ENCODE data around the gene DCANP1.
A peak's percentile ranks its signal among the peaks of the same experiment; 100 is the strongest.
"Not testable (repeated sequence)": the region's sequence is repeated elsewhere in the genome, so short reads cannot be mapped to it uniquely, and the experiment has no call there.

The DCANP1 gene, protein sequence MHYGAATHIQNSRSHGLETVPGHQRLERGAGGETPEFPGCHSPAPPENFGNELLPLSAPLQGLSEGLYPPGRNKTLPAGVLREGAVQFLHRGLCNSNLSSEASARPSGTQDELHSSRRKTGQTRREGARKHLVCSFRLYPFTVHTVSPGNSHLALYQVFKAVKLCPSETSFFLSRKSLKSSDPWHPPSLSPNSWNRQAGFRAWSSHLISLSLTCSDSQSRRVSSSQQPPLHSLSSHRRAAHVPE

DNA sequence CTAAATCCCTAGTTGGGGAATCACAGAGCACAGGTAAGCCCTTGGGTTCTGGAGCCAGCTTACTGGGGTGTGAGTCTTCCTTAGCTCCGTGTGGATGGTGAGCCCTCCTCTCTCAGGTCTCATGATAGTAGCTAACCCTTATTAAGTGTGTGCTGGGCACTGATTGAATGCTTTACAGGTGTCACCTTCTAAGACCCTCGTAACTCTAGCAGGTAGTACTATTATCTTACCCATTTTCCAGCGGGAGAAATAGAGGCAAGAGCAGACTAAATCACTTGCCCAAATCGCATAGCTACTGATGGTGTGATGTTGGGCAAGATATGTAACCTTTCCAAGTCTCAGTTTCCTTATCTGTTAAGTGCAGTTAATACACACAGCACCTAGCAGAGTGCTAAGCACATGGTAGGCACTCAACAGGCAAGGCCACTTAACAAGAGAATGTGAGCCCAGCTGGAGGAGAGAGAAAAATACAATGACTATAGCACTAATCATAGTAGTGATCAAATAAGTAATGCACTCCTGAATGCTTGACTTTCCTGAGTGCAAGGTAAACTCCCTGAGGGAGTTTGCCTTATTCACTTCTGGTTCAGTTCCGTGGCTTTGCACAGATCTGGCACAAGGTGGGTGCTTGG lies at the start of gene DCANP1:
DCANP1 (minus strand) TSS at position 51 of the 632 bp plus-strand sequence. CDS start 240 bp downstream, outside the sequence.
- no peak for DNase-seq (ENCODE audit: low read depth)

DNA sequence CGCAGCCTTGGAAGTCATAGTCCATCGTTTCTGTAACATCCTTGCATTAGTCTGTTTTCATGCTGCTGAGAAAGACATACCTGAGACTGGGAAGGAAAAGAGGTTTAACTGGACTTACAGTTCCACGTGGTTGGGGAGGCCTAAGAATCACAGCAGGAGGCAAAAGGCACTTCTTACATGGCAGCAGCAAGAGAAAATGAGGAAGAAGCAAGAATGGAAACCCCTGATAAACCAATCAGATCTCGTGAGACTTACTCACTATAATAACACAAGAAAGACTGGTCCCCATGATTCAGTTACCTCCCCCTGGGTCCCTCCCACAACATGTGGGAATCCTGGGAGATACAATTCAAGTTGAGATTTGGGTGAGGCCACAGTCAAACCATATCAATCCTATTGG lies 48.4 kb upstream of the DCANP1 start:
- DNase-seq (ENCODE audit: low read depth) = not testable (repeated sequence)

DNA sequence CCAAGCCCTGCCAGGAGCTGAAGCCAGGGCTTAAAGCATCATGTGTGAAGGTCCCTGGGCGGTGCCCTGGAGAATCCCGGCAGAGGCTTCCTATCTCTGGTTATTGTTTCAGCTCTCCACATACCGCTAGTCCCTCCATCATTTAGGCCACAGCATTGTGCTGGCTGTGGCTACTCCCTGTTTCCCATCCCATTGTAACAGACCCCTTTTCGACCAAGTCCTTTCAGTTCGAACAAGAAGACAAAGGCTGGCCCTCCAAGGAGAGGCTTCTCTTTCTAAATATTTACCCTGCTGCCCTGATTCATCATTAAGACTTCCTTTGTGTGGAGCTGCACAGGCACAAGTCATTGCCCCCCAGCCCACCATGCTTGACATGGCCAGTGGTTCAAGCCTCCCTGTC lies 47.0 kb upstream of the DCANP1 start:
- DNase-seq (ENCODE audit: low read depth) = no peak

DNA sequence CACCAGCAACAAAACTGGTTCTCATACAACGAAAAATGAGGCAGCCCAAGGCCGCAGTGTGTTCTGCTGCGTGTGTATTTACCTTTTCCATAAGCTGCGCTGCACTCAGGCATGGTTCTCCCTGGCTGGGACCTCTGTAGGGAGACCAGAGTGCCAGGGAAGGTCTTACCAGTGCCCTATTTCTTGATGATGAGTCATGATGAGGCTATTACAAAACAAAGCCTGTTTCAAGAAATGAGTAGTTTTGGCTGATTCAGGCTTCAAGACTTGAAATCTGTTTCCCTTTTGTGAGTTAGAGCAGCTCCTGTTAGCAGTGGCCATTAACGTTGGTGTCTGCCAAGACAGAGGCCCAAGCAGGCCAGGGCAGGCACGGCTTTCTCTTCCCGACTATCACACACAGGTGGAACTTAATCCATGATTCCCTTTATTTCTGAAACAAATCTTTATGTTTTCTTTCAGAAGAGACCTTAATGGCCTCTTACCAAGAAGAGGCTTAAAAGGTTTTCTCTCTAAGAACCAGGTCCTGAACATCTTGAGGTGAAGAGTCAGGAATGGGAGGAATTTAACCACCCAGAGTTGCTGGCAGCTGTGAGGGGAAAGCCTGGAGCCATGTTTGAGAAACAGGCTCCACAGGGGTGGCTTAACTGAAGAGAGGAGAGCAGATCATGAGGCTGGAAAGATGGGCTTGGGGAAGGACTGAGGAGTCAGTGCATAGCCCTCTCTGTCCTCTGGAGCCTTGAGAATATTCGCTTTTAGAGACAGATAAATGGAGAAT lies 46.4 kb upstream of the DCANP1 start:
- DNase-seq (ENCODE audit: low read depth) = peak; percentile 92

DNA sequence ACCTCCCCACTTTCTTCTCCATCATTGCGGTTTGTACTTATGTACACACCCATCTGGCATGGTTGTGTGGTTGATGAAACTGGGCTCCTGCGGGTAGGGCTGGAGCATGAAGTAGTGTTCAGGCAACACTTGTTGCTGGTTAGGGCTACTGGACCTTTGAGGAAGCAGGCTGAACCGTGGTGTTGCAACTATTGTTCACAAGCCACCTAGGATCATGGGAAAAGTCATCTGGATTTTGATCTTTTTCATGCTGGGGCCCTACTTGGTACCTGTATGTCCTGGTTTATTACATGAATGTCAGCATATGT lies 45.1 kb upstream of the DCANP1 start:
- DNase-seq (ENCODE audit: low read depth) = no peak

DNA sequence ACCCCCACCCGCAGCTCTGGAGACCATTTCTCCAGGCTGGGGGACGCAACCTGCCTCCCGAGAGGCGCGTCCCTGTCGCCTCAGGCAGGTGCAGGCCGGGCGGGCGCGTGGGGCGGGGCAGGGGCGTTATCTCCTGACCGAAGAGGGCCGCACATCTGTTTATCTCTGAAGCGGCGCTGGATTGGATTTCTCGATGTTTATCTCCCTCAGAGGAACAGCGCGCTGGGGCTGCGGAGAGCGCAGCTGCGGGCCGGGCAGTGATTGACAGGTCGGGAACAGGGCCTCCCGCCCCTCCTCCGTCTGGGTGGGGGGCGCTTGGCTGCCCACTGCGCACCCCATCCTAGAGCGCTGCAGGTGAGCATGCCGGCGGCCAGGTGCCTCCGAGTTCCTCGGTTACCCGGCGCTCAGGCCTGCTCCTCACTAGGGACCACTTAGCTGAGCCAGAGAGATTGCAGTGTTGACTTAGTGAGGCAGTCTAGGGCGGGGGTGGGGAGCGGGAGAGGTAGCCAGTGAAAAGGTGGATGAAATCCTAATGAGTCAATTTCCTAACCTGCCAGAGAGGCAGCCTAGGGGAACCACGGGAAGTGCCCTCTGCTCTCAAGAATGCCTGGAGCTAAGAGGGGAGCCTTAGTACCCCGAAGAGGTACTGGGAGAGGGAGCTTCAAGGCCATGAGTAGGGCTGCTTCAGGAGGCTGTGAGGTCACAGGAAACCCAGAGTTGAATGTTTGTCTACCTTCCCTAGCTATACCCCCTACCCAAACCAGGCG lies 44.6 kb upstream of the DCANP1 start:
- DNase-seq (ENCODE audit: low read depth) = no peak

DNA sequence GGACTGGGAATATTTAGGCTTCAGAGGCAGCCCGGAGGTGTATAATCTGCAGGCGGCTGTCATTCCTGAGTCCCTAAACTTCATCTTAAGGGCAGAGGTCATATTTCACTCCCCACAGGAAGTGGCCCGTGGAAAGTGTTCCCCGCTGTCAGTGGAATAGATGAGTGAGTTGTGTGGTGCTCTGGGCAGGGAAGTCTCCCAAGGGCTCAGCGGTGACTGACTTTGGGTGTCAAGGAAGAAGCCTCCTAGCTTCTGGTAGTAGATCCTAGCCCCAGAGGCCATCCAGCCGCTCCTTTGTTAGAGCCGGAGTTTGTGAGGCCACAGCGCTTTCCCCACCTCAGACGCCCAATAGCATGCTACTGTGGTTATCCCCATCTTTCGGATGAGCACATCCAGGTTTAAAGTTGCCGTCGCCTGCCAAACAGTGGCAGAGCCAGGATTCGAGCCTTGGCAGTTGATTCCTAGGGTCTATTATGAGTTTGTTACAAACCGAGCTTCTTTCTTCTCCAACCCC lies 43.9 kb upstream of the DCANP1 start:
- no peak for DNase-seq (ENCODE audit: low read depth)

DNA sequence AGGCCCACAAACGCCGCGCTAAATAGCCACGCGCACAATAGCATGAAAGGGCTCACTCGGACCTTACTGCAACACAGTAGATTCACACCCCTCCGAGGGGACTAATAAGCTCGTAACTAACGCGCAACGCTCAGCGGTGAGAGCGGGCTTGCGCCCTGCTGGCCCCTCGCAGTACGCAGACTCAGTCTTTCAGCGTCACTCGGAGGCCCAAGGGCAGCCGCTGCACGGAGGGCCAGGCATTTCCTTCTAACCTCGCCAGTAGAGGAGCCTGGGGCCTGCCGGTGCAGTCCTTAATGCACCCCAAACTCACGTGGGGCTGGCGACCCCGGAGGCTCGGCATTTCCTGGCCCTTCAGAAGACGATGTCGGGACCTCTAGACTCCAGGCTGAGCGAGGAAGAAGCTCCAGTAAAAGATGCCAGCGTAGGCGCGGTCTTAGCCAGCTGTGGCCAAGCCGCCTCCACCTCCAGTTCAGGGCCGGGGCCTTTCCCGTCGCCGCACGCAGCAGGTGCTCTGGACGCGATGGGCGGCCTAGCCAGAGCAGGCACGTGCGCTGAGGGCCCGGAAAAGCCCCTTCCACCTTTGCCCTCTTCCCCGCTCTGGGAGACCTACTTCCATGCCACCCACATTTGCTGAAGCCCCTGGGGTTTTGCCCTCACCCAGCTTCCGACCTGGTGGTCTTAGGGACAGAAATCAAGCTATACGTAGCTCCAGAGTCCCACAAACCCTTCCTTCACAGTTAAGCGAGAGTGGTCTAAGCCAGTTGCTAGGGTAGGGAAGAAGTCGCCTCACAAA lies 43.3 kb upstream of the DCANP1 start:
- no peak for DNase-seq (ENCODE audit: low read depth)

DNA sequence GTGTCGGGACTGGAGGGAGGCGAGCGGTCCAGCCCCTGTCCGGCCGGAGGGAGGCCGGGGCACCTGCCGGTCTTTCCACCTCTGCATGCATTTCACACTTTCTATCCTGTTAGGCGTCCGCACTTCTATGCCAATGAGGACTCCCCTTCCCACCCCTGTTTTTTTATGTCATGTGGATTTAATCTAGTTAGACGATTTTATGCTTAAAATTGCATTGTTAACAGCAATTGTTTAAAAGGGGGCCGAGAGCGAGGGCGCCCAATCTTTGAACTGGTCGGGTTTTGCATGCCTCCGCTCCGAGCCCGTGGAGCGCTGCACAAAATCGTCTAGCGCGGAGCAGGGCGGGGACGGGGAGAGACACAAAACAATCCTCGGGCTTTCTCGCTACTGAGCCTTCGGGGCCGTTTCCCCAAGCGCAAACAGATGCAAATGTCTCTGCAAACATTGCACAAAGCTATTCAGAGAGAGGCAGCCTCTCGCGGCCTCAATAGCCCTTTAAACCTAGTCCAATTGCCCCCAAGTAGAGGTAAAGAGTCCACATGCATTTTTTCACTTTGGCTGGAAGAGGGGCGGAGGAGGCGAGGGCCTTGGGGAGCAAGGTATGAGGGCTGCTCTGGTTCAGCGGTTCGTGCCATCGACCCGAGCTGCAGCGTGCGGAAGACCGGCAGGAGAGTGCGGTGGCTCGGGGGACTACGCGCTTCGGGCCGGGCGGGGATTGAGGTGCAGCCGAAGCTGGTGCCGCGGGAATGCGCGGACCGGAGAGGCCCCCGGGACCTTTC lies 42.5 kb upstream of the DCANP1 start:
- no peak for DNase-seq (ENCODE audit: low read depth)

DNA sequence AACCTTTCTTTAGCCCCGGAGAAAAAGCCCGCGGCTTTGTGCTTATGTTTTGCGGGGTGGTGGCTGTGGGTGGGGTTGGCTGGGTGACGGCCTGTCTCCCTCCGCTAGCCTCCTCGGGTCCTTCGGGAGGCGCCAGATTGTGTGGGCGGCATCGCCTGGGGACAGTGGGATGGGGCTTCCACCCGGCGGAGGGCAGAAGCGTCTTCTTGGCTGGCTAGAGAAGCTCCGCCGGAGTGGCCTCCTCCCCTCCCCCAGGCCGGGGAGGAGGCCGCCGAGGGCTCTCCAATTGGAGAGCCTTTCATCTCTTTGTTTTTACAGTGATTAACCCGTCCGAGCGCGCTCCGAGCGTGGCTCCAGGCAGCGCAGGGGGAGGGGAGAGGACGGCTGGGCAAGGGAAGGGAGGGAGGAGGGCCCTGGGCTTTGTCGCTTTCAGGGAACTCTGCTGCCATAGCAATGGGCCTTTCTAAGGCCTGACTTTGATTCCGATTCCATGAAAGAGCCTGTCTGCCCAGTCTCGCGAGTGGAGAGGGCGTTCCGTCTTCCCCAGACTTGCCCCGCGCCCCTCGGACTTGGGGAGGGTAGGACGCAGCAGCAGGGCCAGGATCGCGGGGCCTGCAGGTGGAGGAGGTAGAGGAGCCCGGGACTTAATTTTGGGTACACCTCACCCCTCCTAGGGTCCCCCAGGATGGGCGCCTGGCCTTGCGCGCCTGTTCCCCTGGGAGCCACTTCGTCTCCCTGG lies 41.7 kb upstream of the DCANP1 start:
- peak; percentile 69 for DNase-seq (ENCODE audit: low read depth)

DNA sequence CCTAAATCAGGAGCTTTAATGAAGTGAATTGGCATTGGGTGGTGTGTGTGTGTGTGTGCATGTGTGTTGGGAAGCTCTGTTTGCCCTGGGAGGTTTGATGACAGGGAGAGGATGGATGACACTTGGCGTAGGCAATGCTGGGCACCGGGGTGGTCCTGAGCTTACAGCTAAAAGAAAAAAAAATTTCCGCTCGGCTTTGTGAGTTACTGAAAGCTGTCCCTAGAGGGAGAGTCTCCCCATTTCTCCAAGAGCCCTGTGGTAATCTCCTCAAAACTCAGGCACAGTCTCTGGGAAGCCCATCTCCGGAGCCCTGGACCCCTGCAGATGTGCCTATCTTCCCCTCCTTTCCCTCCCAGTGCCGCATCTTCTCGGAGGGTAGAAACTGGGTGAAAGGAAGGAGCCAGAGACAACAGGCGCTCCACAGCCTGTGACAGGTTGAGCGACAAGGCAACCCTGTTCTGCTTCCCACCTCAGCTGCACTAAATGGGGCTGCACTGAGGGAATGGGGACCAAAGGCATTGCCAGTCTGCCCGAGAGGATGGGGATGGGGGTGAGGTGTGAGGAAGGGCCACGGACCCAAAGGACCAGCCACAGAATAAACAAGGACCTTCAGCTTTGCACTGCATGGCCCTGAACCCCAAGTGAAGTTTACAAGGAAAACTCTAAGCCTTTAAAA lies 40.8 kb upstream of the DCANP1 start:
- DNase-seq (ENCODE audit: low read depth) = no peak

DNA sequence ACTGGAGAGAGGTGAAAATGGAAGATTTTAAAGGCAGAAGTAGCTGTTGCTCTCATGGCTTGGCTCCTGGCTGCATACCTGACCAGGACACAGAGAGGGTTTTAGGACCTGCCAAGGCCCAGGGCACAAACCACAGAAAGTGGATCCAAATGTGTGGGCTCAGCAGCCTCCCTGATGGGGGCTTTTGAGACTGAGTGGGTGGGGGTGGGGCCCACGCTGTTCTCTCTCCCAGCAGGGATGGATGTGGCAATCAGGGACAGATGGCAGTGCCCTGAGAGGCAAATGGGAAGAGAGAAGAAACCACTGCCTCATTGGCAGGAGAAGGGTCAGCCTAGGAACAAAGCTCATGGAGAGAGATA lies 39.9 kb upstream of the DCANP1 start:
- DNase-seq (ENCODE audit: low read depth) = no peak

DNA sequence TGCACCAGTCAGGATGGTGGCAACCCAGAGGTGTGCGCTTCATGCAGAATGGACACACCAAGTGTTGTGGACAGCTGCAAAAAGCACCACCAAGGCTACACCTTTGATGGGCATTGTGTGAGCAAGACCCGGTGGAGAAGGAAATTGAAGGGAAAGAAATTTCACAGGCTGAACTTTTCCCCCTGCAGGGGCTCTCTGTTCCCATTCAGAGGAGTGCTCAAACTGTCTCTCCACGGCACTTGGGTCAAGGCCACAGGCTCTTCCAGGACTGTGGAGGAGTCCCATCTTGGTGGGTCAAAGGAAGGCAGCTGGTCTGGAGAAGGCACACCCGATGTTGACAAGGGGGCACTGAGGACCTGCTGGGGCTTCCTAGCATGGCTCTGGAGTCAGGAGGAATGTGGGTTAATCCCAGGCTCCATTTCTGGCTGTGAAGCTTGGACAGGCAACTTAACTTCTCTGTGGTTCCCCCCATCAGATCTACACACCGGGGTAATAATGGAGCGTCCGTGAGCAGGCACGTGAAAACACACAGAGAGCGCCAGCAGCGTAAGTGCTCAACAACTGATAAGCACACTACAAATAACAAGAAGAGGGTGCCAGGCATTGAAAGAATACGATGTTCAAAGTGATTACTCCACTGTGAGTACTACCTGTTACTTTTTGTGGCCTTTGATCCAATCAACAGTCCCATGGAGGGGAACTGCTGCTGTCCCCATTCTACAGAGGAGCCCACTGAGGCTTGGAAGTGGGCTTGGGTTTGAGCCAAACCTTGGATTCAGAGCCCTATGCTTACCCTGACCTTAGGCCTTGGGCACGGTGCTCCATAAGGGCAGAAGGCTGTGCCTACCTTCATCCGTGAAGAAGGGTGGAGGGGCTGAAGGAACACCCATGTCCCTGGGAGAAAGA lies 39.2 kb upstream of the DCANP1 start:
- no peak for DNase-seq (ENCODE audit: low read depth)

DNA sequence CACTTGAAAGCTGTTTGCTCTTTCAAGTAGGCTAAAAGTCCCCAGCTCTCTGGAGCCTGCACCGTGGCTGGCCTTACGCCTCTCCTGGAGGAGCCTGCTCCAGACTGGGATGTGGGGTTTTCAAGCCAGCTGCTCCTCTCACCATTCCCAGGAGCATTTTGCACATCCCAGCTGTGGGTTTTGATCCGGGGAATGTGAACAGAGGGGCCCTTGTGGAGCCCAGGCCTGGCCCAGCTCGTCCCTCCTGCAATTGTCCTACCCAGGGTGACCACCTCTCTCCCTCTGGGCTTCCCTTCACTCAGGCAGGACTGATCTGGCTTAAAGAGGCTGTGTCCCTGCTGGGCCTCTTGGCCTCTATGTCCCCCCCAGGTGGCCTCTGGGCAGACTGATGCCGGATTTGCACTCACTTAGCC lies 37.5 kb upstream of the DCANP1 start:
- no peak for DNase-seq (ENCODE audit: low read depth)

DNA sequence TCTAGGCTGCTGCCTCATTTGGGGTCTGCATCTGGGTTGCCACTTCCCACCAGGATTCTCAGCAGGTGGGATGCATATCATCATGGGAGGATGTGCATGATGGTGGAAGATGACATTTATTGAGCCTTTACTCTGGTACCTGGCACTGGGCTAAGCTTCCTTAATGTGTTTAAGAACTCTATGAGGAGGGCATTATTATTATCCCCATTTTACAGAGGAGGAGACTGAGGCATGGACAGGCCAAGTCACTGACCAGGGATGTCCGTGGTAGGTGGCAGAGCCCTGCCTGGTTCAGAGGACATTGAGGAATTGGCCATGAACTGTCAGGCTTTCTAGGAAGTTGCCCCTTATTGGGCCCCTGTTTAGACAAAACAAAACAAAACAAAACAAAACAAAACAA lies 36.1 kb upstream of the DCANP1 start:
- no peak for DNase-seq (ENCODE audit: low read depth)

DNA sequence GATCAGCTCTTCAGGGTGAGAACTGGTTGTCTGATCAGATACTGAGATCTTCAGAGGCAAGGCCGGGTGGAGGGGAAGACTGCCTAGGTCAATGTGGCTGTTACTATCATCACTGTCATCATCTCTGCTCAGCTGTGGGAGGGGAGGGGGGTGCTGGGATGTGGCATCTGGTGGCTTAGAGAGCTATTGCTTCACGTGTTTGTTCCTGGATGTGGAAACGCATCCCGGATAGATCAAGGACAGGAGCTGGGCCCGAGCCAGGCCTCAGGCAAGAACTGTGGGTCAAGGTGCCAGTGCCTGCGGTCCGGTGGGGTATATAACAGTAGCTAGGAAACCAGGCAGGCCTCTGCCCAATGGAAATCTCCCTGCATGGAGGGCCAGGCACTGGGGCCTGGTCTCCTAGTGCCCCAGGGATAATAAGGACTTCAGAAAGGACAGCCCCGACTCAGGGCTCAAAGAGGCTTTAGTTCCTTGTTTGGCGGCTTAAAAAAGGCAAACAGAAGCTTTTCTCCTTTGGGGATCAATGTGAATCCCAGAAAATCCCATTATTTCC lies 35.3 kb upstream of the DCANP1 start:
- DNase-seq (ENCODE audit: low read depth) = no peak

DNA sequence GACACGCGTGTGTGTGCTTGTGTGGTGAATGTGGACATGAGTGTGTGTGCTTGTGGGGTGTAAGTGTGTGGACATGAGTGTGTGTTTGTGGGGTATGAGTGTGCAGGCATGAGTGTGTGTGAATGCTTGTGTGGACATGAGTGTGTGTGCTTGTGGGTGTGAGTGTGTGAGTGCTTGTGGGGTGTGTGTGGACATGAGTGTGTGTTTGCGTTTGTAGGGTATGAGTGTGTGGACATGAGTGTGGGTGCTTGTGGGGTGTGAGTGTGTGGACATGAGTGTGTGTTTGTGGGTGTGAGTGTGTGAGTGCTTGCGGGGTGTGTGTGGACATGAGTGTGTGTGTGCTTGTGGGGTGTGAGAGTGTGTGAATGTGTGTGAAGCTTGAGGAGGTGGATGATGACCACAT lies 34.8 kb upstream of the DCANP1 start:
- DNase-seq (ENCODE audit: low read depth) = no peak

DNA sequence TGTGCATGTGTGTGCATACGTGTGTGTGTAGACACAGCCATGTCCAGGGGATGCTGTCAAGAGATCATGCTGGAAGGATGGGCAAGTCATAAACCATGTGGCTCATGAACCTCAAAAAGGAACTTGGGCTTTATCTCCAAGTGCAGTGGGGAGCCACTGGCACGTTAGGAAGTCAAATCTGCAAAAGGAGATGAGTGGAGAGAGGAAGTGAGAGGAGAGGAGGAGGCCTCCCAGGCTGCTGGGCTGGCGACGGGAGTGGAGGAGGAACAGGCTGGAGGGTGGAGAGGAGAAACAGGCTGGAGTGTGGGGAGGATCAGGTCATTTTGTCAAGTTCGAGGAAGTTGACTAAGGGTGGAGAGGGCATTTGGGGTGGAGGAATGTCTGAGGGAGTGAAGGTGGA lies 34.2 kb upstream of the DCANP1 start:
- DNase-seq (ENCODE audit: low read depth) = no peak
